NCI-H146 treated with DMSO at 0.1 percent for 48 hours (cell line): ENCODE measurements around the gene AKNA.

ENCODE experiments used
- DNase-seq: peaks from one replicate; lab custom pipeline; 2025; ENCODE audit not compliant: unreplicated experiment; lab: John Stamatoyannopoulos, UW

Gene AKNA

DNA sequence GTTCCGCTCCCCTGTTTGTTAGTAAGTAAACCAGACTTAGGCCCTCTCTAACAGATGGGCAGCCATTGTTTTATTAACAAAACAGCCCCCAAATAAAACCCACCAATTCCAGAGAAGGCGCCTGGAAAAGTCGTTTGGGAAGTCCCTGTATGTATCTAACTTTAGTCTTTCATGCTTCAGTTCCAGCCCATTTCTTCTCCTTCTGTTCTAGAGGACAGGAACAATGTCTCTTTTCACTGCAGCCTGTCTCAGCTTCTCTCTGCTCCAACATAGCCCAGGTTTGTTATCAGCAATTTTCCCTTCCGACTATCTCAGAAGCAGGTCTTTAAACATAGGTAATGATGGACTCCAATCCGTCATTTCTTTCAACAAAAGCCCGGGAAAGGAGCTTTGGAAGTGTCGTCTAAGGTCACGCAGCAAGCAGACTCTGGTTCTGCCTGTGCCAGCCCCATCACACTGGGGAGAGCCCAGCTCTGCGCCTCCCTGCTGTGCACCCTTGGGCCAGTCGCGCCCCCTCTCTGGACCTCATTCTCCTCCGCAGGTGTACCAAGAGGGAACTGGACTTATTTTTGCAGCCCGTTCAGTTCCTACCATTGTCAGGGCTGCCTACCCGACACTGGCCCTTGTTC lies 9.6 kb upstream of the AKNA start:
- DNase-seq = no peak

DNA sequence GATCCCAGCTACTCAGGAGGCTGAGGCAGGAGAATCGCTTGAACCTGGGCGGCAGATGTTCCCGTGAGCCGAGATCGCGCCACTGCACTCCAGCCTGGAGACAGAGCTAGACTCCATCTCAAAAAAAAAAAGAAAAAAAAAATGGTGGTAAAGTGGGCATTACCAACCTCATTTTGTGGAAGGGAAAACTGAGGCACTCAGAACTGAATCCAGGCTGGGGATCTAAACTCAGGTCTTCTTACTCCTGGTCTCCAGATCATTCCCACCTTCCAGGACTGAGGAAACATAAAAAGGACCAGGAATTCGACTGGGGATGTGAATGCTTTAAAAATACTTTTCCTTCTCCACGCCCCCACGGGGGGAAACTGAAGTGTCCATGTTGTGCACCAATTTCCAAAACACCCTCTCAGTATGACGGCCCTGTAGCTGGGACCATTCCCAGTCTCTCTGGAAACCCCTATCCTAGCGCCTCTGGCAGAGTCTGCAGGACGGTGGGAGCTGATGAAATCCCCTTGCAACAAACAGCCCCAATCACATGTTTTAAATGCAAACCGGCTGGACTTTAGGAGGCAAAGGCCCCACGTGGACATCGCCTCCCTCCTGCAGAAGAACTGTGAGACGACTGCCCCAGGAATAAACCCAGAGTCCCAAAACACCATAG lies 8.9 kb upstream of the AKNA start:
- DNase-seq = no peak

DNA sequence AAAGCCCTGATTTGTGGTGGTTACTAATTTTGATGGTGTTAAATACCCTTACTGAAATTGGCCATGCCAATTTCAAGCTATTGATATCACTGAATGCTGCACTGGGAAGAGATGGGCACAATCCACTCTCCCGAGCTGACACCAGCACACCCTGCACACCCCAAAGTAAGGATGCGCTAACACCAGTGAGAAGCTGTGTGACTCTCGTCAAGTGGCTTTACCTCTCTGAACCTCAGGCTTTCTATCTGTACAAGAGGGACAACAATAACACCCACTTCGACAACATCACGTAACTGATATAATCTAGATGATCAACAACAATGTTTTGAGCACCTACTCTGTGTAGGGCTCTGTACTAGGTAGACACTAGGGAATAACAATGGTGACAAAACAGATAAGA lies 8.0 kb upstream of the AKNA start:
- DNase-seq = no peak

DNA sequence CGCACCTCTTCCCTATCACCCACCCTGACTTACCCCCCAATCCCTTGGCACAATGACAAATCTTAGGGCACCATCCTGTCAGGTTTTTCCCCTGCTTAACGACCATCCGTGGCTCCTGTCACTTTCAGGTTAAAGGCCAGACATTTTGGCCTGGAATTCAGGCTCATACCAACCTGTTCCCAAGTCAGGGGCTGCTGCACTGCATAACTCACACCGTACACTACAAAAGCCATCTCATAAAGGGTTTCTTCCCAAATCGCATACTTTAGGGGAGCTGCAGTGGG lies 7.5 kb upstream of the AKNA start:
- no peak for DNase-seq

DNA sequence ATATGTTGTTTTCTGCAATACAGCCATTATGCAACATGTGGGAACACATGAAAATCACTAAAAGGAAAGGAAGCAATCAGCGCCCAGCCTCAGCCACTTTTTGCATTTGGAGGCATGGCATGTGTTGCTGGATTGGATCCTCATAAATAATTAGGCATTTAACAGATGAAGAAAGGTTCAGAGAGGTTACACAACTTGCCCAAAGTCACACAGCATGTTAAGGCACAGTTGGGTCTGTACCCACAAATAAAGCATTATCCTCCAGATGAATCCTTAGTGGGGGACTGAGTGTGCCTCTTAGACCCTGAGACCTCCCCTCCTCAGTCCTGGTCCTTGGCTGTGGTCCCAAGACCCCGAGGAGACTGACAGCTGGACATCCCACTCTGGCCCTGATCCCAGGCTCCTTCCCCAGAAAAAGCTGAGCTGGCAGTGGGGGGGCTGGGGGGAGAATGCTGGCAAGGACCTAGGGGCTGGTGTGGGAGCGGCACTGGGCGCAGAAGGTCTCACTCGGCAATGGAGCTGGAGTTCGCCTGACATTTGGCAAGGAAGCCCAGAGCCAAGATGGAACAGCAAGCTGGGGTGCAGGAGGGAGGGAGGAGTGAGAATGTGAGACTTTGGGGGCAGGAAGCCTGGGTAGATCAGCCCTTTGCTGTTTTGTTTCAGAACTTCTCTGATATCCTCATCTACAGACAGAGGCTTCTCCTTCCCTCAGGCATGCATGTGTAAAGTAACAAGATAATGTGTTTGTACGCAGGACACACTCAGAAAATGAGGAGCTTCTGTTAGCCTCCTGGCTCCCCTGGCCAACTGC lies 6.9 kb upstream of the AKNA start:
- no peak for DNase-seq

DNA sequence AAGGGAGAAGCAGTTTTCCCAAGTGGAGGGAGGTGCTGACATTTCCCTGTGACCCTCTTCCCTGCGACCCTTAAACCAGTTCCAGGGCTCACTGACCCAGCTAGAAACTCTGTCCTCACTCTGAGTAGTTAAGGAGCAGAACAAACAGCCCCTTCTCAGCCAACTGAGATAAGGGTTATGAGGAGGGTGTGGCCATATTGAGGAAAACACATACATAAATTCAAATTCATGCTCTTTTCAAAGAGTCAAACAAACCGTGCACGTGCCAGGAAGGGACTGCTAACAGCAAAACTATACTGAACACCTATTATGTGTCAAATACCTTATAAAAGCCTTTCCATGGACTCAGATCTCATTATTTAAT lies 4.9 kb upstream of the AKNA start:
- DNase-seq = no peak

DNA sequence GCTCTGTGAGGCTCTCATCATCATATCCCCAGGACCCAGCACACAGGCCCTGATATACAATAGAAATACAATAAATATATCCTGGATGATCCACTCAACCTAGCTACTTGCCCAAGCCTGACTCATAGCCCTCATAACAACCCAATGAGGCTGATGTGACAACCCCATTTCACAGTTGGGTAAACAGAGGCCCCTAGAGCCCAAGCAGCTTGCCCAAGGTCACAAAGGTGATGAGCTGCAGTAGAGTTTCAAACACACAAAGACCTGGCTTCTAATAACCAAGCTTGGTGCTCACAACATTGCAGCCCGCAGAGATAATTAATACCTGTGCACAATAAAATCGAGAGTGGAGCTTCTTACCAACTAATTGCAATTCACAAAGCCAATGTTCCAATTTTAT lies 3.2 kb upstream of the AKNA start:
- DNase-seq = no peak

DNA sequence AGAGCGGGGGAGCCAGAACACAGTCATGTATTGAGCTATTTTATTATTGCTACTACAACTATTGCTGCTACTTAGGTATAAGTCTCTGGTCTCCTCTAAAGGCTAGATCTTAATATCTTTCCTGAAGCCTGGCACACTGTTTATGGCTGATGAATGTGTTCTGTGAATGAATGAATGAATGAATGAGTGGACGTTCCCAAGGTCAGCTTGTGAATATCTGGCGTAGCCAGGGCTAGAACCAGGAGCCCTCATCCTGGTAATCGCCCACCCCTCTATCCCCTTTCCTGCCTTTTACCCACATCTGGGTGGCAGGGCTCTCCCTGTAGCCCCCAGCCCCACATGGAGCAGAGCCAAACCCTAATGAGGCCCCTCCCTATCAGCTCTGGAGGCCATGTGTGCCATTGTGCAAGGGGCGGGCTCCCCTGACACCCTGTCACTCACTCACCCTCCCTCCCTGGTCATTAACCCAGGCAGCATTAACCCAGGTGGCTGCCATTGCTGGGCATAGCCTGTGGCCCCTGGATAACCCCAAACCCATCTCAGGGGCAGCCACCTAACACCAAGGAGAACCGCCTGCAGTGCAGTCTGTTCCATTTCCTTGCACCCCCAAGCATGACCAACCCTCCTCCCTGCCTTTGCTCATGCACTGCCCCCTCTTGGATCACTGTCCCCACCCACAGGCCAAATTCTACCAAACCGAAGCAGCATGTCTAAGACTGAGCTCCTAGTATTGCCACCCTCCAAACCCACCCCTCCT lies 2.0 kb upstream of the AKNA start:
- no peak for DNase-seq

DNA sequence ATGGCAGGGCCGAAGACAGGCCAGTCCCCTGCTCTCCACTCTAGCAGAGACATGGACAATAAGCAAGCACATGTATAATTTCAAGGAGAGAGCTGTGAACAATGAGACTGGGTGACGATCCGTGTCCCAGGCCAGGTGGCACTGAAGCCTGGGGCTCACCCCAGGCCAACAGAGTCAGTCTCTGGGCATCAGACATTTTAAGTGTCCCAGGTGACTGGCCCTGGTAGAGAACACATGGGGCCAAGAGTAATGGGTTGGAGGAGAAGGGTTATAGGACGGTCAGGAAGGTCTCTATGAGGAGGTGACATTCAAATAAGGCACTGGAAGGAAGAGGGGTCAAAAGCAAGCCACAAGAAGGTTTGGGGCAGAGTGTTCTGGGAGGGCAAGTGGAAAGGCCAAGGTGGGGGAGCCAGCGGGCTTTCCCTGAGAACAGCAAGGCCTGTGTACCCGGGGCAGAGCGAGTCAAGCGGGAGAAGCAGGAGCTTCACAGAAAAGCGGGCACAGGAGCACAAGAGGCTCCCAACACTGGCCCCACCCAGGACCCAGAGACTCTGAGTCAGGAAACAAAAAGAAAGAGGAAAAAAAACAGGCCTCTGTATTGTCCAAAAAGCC lies 1.1 kb upstream of the AKNA start:
- DNase-seq = no peak

DNA sequence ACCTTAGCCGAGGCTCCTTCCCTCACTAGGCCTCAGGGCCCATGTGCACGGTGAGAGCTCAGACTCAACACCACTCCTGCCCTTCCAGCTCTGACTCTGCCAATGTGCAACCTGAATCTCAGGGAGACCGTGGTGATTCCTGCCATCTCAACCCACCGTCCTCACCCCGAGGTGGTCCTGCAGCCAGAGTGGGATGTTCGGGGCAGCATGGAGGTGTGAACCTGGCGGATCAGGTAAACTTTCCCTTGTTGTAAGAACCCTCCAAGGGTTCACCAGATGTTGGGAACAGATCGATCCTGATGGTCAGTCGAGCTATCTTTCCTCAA lies 538 bp upstream of the AKNA start:
- no peak for DNase-seq

DNA sequence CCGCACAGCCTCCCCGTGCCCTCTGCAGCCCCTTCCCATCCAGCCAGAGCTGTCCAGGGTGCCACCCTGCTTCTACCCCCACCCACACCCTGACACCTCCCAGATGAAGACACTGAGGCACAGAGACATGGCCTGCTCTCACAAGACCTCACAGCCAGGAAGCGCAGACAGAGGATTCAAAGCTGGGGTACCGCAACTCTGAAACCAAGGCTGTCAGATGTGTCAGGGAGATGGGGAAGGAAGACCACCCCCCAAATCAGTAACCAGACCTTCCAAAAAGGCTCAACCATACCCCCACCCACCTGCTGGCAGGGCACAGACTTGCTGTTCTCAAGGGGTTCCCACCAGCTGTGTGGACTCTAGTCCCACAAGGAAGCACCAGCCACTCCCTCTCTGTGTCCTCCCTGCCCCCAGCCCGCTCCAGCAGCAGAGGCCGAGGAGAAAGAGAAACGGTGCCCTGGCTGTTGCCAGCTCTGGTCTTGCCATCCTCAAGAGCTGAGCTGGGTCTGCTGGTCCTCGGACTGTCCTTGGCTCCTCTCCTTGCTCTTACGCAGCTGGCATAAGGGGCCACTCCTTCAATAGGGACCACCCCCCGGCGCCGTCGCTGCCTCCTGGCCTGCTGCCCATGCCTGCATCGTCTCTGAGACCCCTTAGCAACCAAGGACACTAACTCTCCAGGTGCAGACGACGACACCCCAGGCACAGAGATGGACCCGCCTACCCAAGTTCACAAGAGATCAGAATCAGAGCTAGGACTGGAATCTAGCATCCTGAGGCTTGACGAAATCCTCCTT lies 699 bp downstream of the AKNA start:
- no peak for DNase-seq

DNA sequence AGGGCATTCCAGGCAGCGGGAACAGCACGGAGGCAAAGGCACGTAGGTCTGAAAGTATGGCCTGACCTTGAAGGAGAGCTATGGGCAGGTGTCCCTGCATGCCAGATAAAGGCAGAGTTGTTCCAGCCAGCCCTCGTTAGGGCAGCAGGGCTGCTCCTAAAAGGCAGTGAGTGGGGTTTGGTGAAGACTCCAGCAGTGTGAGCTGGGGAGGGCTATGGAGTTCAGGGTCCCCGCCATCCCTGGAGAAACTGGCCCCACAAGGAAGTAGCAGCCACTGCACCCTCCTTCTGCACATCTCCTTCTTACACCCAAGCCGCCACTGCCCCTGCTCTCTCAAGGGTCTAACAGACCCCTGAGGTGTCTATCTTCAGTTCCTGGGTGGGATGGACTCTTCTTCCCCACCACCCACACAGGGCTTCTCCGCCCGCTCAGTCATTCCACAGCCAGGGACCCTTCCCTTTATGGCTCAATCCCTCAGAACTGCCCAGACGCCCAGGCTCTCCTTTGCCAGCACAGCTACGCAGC lies 1.4 kb downstream of the AKNA start:
- no peak for DNase-seq

DNA sequence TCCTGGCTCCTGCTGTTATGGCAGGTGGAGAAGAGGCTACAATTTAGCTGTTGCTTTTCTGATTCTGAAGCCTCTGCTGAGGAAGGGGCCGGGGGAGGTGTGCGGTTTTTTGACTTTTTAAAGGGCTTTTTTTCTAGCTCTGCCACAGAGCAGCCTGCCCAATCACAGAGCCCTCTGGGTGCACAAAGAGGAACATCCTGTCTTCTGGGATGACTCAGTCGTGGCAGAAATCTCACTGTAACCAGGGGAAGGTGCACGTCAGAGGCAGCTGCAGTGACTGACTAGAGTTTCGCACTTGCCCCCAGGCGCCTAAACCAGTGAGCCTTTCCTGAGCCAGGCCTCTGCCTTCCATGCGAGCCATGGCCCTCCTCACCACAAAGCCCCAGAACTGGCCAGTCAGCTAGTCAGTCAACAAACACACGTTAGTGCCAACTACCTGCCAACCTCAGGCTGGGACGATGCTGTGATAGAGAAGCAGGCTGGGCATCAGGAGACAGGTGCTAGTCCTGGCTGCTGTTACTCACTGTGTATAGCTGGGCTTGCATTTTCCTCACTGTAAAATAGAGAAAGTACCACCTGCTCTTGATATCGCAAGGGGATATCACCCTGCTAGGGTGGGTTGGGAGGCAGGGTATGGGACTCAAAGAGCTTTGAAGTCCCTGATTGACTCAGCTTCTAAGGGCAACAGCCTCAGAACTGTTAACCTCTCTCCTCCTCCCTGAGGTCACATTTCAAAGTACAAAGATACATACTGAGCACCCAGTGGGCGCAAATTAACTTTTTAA lies 2.2 kb downstream of the AKNA start:
- DNase-seq = no peak

DNA sequence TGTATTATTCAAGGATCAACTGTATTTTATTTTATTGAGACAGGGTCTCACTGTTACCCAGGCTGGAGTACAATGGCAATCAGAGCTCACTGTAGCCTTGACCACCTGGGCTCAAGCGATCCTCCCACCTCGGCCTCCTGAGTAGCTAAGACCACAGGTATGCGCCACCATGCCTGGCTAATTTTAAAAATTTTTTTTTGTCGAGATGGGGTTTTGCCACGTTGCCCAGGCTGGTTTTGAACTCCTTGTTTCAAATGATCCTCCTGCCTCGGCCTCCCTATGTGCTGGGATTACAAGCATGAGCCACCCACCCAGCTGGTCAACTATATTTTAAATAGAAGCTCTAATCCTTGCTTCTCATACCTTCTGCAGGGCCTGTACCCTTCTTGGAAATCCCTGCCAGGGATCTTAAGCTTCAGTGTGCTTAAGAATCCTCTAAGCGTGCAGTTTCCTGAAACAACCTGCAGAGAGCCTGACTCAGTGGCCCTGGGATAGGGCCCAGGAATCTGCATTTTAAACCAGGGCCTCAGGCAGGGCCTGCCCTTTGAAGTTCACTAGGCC lies 2.9 kb downstream of the AKNA start:
- DNase-seq = no peak

DNA sequence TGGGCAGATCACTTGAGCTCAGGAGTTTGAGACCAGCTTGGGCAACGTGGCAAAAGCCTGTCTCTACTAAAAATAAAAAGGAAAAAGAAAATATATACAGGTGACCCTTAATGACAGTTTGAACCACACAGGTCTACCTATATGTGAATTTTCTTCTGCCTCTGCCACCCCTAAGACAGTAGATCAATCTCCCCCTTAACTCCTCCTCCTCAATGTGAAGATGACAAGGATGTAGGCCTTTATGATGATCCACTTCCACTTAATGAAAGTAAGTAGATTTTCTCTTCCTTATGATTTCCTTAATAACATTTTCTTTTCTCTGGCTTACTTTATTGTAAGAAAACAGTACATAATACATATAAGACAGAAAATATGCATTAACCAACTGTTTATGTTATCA lies 3.4 kb downstream of the AKNA start:
- DNase-seq = no peak

DNA sequence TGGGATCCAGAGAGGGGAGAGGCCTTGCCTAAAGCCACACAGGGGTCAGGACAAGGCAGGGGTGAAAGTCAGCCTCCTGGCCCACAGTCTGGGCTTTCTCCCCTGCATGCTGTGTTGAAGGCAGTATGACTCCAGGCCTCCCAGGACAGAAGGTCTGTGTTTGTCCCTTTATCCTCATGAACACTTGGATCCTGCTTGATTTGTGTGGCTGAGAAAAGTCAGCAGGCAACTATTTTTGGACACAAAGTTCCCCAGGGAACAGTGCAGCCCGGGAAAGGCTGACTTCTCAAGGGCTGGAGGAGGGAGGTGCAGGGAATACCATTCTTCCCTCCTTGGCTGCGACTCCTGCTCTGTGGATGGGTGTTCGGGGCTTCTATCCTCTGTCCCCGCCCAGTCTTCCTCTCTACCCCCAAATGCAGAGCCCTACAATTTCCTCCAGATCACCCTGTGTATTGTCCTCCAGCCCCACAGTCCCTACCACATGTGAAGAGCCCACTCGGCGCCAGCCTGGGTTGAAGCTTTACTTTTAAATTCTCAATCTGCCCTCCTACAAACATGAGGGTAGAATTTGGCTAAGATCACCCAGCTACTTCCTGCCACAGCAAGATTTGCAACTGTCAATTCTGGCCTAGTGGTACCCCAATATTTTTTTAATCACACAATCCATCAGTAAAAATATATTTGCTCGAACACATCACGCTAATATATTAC lies 4.1 kb downstream of the AKNA start:
- no peak for DNase-seq

DNA sequence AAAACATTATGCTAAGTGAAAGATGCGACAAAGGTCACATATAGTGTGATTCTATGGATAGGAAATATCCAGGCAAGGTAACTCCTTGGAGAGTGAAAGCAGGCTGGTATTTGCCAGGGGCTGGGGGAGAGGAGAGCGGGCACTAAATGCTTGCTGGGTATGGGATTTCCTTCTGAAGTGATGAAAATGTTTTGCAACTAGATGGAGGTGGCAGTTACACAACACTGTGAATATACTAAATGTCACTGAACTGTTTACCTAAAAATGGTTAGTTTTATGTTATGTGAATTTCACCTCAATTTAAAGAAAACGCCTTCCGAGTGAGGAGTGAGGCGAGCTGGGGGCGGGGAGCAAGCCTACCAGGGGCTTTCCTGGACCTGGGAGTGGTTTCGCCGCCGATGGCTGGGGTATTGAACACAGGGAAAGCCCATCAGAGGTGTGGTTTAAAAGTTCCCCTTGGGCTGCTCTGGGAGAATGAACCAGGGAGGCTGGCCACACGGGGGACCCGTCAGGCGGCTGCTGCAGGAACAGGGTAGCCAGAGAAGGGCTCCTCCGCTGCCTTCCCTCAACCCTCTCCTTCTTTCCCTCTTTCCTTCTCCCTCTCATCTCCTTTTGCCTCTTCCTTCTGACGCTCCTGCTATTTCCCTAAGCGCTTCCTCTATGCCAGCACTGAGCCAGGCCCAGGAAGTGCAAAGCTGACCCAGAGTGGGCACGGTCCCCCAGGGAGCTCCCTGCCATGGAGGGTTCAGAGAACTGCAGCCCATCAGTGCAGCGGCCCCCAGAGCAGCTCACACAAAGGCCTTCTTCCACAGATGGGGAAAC lies 4.9 kb downstream of the AKNA start:
- DNase-seq = no peak

DNA sequence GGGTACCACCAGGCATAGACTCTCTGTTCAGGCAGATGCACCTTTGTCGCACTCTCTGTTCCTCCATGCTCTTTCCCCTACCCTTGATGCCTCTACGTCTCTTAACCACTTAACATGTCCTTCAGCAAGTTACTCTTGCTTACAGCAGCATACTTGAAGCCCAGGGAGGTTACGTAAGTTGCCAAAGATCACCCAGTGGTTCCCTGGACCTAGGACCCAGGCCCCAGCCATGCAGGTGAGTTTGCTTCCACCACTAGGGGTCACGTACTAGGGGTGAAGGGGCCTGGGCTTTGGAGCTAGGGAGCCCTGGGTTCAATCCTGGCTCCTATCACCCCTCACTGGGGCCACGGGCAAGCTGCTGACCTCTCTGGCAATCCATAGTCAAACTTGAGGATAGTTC lies 8.9 kb downstream of the AKNA start:
- DNase-seq = no peak
